Naive thymus-derived CD4-positive, alpha-beta T cell (primary cell): Measurements from ENCODE around the gene SYNE4. TPM values are rescaled to one million over a fixed set of nuclear protein-coding genes. Genes with fewer than 3 reads are reported as not detected.

ENCODE experiments used
- ATAC-seq: fragments of 150-1000 bp; cut with Tn5 transposase; 2 replicates; pipeline ENCODE4 v1.10.0; 2021; ENCODE audit warnings: mild to moderate bottlenecking, moderate library complexity
- CTCF ChIA-PET: fragments of 350-600 bp; sonication (Branson Sonifier 250); formaldehyde crosslinking; loops from one replicate; lab custom pipeline; 2021; ENCODE audit warnings: antibody characterized with exemption; lab: Charles Lee
- POLR2A ChIA-PET: fragments of 350-600 bp; sonication (Branson Sonifier 250); formaldehyde crosslinking; loops from one replicate; lab custom pipeline; 2021; ENCODE audit warnings: antibody characterized with exemption, inconsistent platforms; lab: Charles Lee
- DNase-seq, 9 donors: peaks; one replicate each; pipeline versions ENCODE4 v3.0.0 to v3.0.0-alpha.2; 2020 to 2022; ENCODE audit warnings: mixed read lengths in 1 of 9
- H3K27ac ChIP-seq: one replicate; pipeline ENCODE4 v1.7.0; 2013; ENCODE audit warnings: mild to moderate bottlenecking, low read depth, low read length, moderate library complexity
- H3K27me3 ChIP-seq, 2 donors: one replicate each; pipeline ENCODE4 v1.7.0; 2013; ENCODE audit warnings: low read length in 2 of 2, mild to moderate bottlenecking in 2 of 2, moderate library complexity in 2 of 2; ENCODE audit not compliant: control insufficient read depth in 2 of 2, insufficient read depth in 2 of 2
- H3K36me3 ChIP-seq, 3 experiments: 1 replicate in 2 of 3; 2 replicates in 1 of 3; pipeline ENCODE4 v1.7.0; 2013; ENCODE audit warnings: low read length in 3 of 3, mild to moderate bottlenecking in 3 of 3, moderate library complexity in 1 of 3; ENCODE audit not compliant: insufficient read depth in 3 of 3, control insufficient read depth in 2 of 3
- H3K4me1 ChIP-seq, 2 donors: one replicate each; pipeline ENCODE4 v1.7.0; 2013; ENCODE audit warnings: low read length in 2 of 2, mild to moderate bottlenecking in 2 of 2, moderate library complexity in 1 of 2; ENCODE audit not compliant: control insufficient read depth in 2 of 2, insufficient read depth in 2 of 2
- H3K4me3 ChIP-seq: 2 replicates; pipeline ENCODE4 v1.7.0; 2013; ENCODE audit warnings: mild to moderate bottlenecking, low read length
- H3K9me3 ChIP-seq, 3 experiments: 1 replicate in 2 of 3; 2 replicates in 1 of 3; pipeline ENCODE4 v1.7.0; 2013; ENCODE audit warnings: low read length in 3 of 3; ENCODE audit not compliant: control insufficient read depth in 2 of 3
- H3K27ac Mint-ChIP-seq, 9 donors: one replicate each; pipeline ENCODE4 v1.8.0; 2020 to 2022; ENCODE audit warnings: mixed read lengths in 9 of 9, mild to moderate bottlenecking in 8 of 9, moderate library complexity in 5 of 9, inconsistent platforms in 2 of 9
- H3K27me3 Mint-ChIP-seq, 5 donors: one replicate each; pipeline ENCODE4 v1.8.0; 2021 to 2022; ENCODE audit warnings: mixed read lengths in 5 of 5, mild to moderate bottlenecking in 1 of 5
- H3K36me3 Mint-ChIP-seq, 5 donors: one replicate each; pipeline ENCODE4 v1.8.0; 2020 to 2022; ENCODE audit warnings: mixed read lengths in 5 of 5, mild to moderate bottlenecking in 3 of 5, inconsistent platforms in 1 of 5
- H3K4me1 Mint-ChIP-seq, 7 donors: one replicate each; pipeline ENCODE4 v1.8.0; 2020 to 2022; ENCODE audit warnings: mixed read lengths in 7 of 7, mild to moderate bottlenecking in 3 of 7, inconsistent platforms in 1 of 7
- H3K4me3 Mint-ChIP-seq, 10 donors: one replicate each; pipeline ENCODE4 v1.8.0; 2020 to 2022; ENCODE audit warnings: mild to moderate bottlenecking in 10 of 10, mixed read lengths in 10 of 10, moderate library complexity in 6 of 10, inconsistent platforms in 2 of 10
- H3K9me3 Mint-ChIP-seq, 11 donors: one replicate each; pipeline ENCODE4 v1.8.0; 2020 to 2022; ENCODE audit warnings: mixed read lengths in 11 of 11, mild to moderate bottlenecking in 4 of 11, inconsistent platforms in 1 of 11, moderate library complexity in 1 of 11
- intact Hi-C, 2 donors: fragments of 100-400 bp; cut with micrococcal nuclease; formaldehyde crosslinking; loops; one replicate each; pipeline ENCODE4 v1.15.1; 2023
- polyA plus RNA-seq, 2 donors: library from polyadenylated mRNA; unstranded; fragments of 300-500 nt; fragmentation: Illumina TruSeq; gene quantifications; one replicate each; pipeline ENCODE4 v1.2.3, GENCODE V29; 2021
- total RNA-seq, 6 experiments: library from RNA in 5 of 6; stranded (reverse) in 5 of 6; gene quantifications; 1 replicate in 5 of 6; 2 replicates in 1 of 6; pipeline ENCODE4 v1.2.3 and lab custom pipeline; 2021 to 2026

SYNE4 gene
- total and polyA plus RNA-seq, 7 experiments from 2014 or later = 0.14 to 5.4 (median 3.4) TPM; not detected in 1

DNA sequence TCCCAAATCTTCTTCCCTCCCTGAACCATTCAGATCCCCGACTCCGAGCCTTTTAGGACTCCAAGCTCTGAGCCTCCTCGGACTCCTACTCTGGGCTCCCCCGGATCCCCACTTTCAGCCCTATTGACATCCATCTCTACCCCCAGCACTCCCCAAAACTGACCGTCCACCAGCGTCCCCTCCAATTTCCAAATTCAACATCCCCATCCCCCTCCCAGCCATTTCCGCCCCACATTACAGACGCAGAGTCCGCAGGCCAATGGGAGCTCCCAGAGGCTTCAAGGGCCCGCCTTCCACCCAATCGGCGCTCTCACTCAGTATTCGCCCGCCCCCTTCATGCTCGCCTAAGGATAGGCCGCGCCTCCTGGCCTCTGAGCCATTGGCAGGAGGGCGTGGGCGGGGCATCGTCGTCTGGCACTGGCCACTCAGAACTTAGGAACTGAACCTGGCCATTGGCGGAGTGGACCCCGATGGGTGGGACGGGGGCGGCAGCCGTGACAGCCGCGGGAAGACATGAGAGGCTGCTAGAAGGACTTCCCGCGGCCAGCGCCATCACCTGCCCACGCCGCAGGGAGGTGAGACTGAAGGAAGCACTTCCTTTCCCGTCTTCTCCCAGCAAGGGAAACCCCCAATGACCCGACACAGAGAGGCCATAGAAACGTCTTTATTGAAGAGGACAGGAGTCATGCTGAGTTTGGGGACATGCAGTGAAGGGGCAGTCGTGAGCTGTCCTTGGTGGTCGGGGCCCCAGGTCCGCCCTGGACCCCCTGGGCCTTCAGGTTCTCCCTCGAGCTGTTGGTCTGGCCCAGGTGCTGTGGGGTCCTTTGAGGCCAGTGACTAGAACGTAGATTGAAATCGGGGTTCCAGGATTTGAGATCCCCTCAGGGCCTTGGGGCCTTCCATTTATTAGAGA lies 5.7 kb upstream of the SYNE4 start, which contains the start of gene ALKBH6:
ALKBH6 (minus strand) TSS at position 202 of the 913 bp plus-strand sequence. CDS start 816 bp downstream, outside the sequence.
- Mint-ChIP-seq H3K27me3 (no peaks in the 10 kb centered on the region), H3K4me1 (peaks cover 36 to 53% (median 46%) of the 10 kb centered on the region in 7 donors), H3K4me3 (peak within 1 kb of the TSS; percentile 92 to 99 (median 95)), H3K36me3 (peaks cover 0 to 12% (median 0%) of the 10 kb centered on the region in 5 donors), H3K9me3 (no peaks in the 10 kb centered on the region), H3K27ac (peak within 1 kb of the TSS; percentile 88 to 99 (median 94))
- intact Hi-C loops = loop anchor here (1.0 to 5.0 kb wide), 14 partner anchors 19 to 402 kb away; partner anchors contain the start of genes SDHAF1 (in 2 of the 2), TBCB (in 2 of the 2), THAP8 (in 2 of the 2) and WDR62 (in 2 of the 2)
- Histone ChIP-seq H3K9me3 (no peaks in the 10 kb centered on the region), H3K27me3 (no peaks in the 10 kb centered on the region), H3K27ac (peak within 1 kb of the TSS; percentile 86), H3K36me3 (peaks cover 0 to 9% (median 0%) of the 10 kb centered on the region in 3 experiments), H3K4me1 (peaks cover 12 to 18% of the 10 kb centered on the region in 2 donors), H3K4me3 (peak within 1 kb of the TSS; percentile 93)
- DNase-seq = peak; percentile 94 to 98 (median 97)
- POLR2A ChIA-PET = interaction anchor here (0.5 to 2.1 kb wide), 10 partner anchors 9 to 803 kb away, joined by 3 to 12 read pairs (median 4); partner anchors contain the start of genes IGFLR1, SDHAF1, THAP8 and WDR62
- ATAC-seq = peak; percentile 100
- CTCF ChIA-PET = interaction anchor here (1.0 kb wide), 1 partner anchor 56 kb away, joined by 3 read pairs; no protein-coding TSS in a partner anchor

GRCh38 chr19:36013280-36014011 lies 4.8 kb upstream of the SYNE4 start:
- ATAC-seq = no peak
- Histone ChIP-seq H3K4me3 (peak overlapping the region; percentile 93), H3K36me3 (peaks cover 0 to 9% (median 0%) of the 10 kb centered on the region in 3 experiments), H3K27me3 (no peaks in the 10 kb centered on the region), H3K27ac (peak overlapping the region; percentile 86), H3K9me3 (no peaks in the 10 kb centered on the region), H3K4me1 (peaks cover 17 to 24% of the 10 kb centered on the region in 2 donors)
- Mint-ChIP-seq H3K36me3 (peaks cover 0 to 12% (median 0%) of the 10 kb centered on the region in 5 donors), H3K27ac (peak overlapping the region; percentile 88 to 99 (median 94)), H3K4me1 (peaks cover 36 to 57% (median 51%) of the 10 kb centered on the region in 7 donors), H3K4me3 (peak overlapping the region; percentile 92 to 99 (median 95)), H3K9me3 (no peaks in the 10 kb centered on the region), H3K27me3 (no peaks in the 10 kb centered on the region)
- DNase-seq = no peak
- CTCF ChIA-PET = interaction anchor here (1.0 to 1.3 kb wide), 2 partner anchors 19 to 55 kb away, joined by 3 to 4 read pairs; no protein-coding TSS in a partner anchor
- intact Hi-C loops = loop anchor here (1.0 to 5.0 kb wide), 14 partner anchors 18 to 401 kb away; partner anchors contain the start of genes SDHAF1 (in 2 of the 2), TBCB (in 2 of the 2), THAP8 (in 2 of the 2) and WDR62 (in 2 of the 2)
- POLR2A ChIA-PET = interaction anchor here (0.6 to 2.1 kb wide), 10 partner anchors 9 to 271 kb away, joined by 3 to 12 read pairs (median 4); partner anchors contain the start of genes IGFLR1, SDHAF1, THAP8 and WDR62

- no peaks in the 10 kb centered on the region for H3K27me3 Mint-ChIP-seq
- CTCF ChIA-PET = no interaction called here
Measured at GRCh38 chr19:36010402-36010801, 1.8 kb upstream of the SYNE4 start.

GRCh38 chr19:36009633-36010379 lies 1.2 kb upstream of the SYNE4 start:
- intact Hi-C loops = loop anchor here (5.0 kb wide), 3 partner anchors 143 to 293 kb away; partner anchors contain the start of genes APLP1 (in 1 of the 2), KMT2B (in 1 of the 2) and ZNF565 (in 1 of the 2)
- H3K27ac Mint-ChIP-seq = peak overlapping the region in 6 of 9 donors; percentile 26 to 71 (median 68)
- H3K9me3 Mint-ChIP-seq = no peaks in the 10 kb centered on the region
- H3K4me1 Mint-ChIP-seq = peaks cover 25 to 44% (median 42%) of the 10 kb centered on the region in 7 donors
- H3K27me3 Mint-ChIP-seq = no peaks in the 10 kb centered on the region
- Histone ChIP-seq H3K27me3 (no peaks in the 10 kb centered on the region), H3K36me3 (no peaks in the 10 kb centered on the region), H3K9me3 (no peaks in the 10 kb centered on the region), H3K27ac (peak overlapping the region; percentile 38), H3K4me3 (peak overlapping the region; percentile 47), H3K4me1 (peaks cover 15 to 17% of the 10 kb centered on the region in 2 donors)
- ATAC-seq (no peak), DNase-seq (no peak)
- ChIA-PET CTCF (no interaction called here), POLR2A (interaction anchor here (0.6 kb wide), 1 partner anchor 126 kb away, joined by 3 read pairs; no protein-coding TSS in a partner anchor)
- peaks cover 0 to 10% (median 0%) of the 10 kb centered on the region in 5 donors for H3K36me3 Mint-ChIP-seq
- peak overlapping the region; percentile 27 to 79 (median 71) for H3K4me3 Mint-ChIP-seq

More at GRCh38 chr19:36010402-36010801, 1.8 kb upstream of the SYNE4 start:
- Mint-ChIP-seq H3K9me3 (no peaks in the 10 kb centered on the region), H3K36me3 (peaks cover 0 to 10% (median 0%) of the 10 kb centered on the region in 5 donors), H3K4me1 (peaks cover 31 to 50% (median 48%) of the 10 kb centered on the region in 7 donors), H3K4me3 (peak overlapping the region in 4 of 10 donors; percentile 12 to 78 (median 44)), H3K27ac (peak overlapping the region in 3 of 9 donors; percentile 25 to 67 (median 26))
- ATAC-seq (no peak), DNase-seq (no peak)
- H3K9me3 ChIP-seq = no peaks in the 10 kb centered on the region
- no peaks in the 10 kb centered on the region for H3K36me3 ChIP-seq
- peaks cover 17 to 23% of the 10 kb centered on the region in 2 donors for H3K4me1 ChIP-seq
- POLR2A ChIA-PET = no interaction called here
- no peaks in the 10 kb centered on the region for H3K27me3 ChIP-seq
- H3K4me3 ChIP-seq = no peak overlapping the region
- no peak overlapping the region for H3K27ac ChIP-seq
- intact Hi-C loops = loop anchor here (5.0 kb wide), 3 partner anchors 143 to 293 kb away; partner anchors contain the start of genes APLP1 (in 1 of the 2), KMT2B (in 1 of the 2) and ZNF565 (in 1 of the 2)

DNA sequence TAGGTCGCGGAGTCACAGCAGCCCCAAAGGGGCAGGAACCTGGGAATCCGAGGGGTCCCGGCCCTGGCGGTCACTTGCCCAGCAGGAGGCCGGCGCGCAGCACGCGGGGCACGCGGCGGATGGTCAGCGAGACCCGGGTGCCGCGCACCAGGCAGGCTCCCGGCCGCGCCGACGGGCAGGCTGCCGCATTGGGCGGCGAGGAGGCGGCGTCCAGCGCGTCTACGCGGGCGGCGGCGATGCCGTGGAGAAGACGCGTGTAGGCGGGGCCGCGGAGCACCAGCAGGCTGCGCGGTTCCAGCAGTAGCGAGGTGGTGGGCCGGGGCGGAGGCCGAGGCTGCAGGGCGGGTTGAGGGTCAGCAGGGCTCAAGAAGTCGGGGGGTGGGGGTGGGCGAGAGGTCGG lies 607 bp upstream of the SYNE4 start:
- peaks cover 19 to 38% (median 36%) of the 10 kb centered on the region in 7 donors for H3K4me1 Mint-ChIP-seq
- H3K4me3 Mint-ChIP-seq = peak overlapping the region; percentile 27 to 79 (median 71)
- H3K27me3 ChIP-seq = no peaks in the 10 kb centered on the region
- no peaks in the 10 kb centered on the region for H3K36me3 ChIP-seq
- H3K4me3 ChIP-seq = peak overlapping the region; percentile 47
- H3K36me3 Mint-ChIP-seq = peaks cover 0 to 10% (median 0%) of the 10 kb centered on the region in 5 donors
- peak overlapping the region; percentile 38 for H3K27ac ChIP-seq
- no peak for ATAC-seq
- H3K9me3 ChIP-seq = no peaks in the 10 kb centered on the region
- ChIA-PET POLR2A (interaction anchor here (0.5 to 0.9 kb wide), 3 partner anchors 45 to 427 kb away, joined by 3 to 4 read pairs (median 4); partner anchors contain the start of gene THAP8), CTCF (no interaction called here)
- peaks cover 11 to 17% of the 10 kb centered on the region in 2 donors for H3K4me1 ChIP-seq
- H3K27ac Mint-ChIP-seq = peak overlapping the region in 2 of 9 donors; percentile 26 to 69
- no peaks in the 10 kb centered on the region for H3K27me3 Mint-ChIP-seq
- no peaks in the 10 kb centered on the region for H3K9me3 Mint-ChIP-seq
- intact Hi-C loops = no loop called here
- peak in 8 of 9 donors; percentile 11 to 65 (median 31) for DNase-seq
